Pancreas (tissue), 10 donors: ENCODE results near the gene NHERF2. TPM values are rescaled to one million over a fixed set of nuclear protein-coding genes. Genes with fewer than 3 reads are reported as not detected.
A peak's percentile ranks its signal among the peaks of the same experiment; 100 is the strongest.

ENCODE experiments used
- ATAC-seq, 4 donors: fragments of 200-7000 bp; cut with Tn5 transposase; one replicate each; pipeline versions ENCODE4 v1.8.0 to v1.9.1; 2020; ENCODE audit warnings: mild to moderate bottlenecking in 4 of 4, moderate library complexity in 4 of 4
- DNase-seq, 6 donors: peaks; one replicate each; pipeline ENCODE4 v3.0.0-alpha.2; 2020
- FAIRE-seq: peaks from 2 replicates; lab custom pipeline; 2012; peaks lifted over from hg19 to GRCh38; lab: Jason Lieb, UNC
- H3K27ac ChIP-seq, 4 donors: fragments of 200-600 bp; sonication (generic); 1 replicate in 3 of 4; 2 replicates in 1 of 4; pipeline versions ENCODE4 v1.5.0 to v1.8.0; 2020
- H3K27me3 ChIP-seq, 4 donors: fragments of 200-600 bp; one replicate each; pipeline ENCODE4 v1.8.0; 2021
- H3K36me3 ChIP-seq, 3 donors: fragments of 200-600 bp; sonication (generic) in 1 of 3; one replicate each; pipeline versions ENCODE4 v1.5.0 to v1.8.0; 2020 to 2021
- H3K4me1 ChIP-seq, 3 donors: fragments of 200-600 bp; one replicate each; pipeline ENCODE4 v1.8.0; 2021
- H3K4me3 ChIP-seq, 4 donors: fragments of 200-600 bp; sonication (generic) in 2 of 4; one replicate each; pipeline versions ENCODE4 v1.5.0 to v1.8.0; 2020 to 2021
- H3K9me3 ChIP-seq, 4 donors: fragments of 200-600 bp; one replicate each; pipeline ENCODE4 v1.8.0; 2021
- CTCF ChIP-seq, 4 donors: fragments of 200-600 bp; sonication (generic) in 3 of 4; IDR thresholded peaks; one replicate each; pipeline versions ENCODE4 v1.5.0 to v1.8.0; 2021; ENCODE audit warnings: antibody characterized with exemption in 4 of 4
- WGBS, 2 donors: extraction: QIAGEN DNeasy Blood & Tissue Kit; methylation state at CpG; one replicate each; pipeline ENCODE4 v1.1.7; 2013; 5-methylcytosine and 5-hydroxymethylcytosine counted together
- intact Hi-C, 3 donors: fragments of 100-400 bp; cut with DNase I; formaldehyde crosslinking; loops; one replicate each; pipeline versions ENCODE4 v1.11.1 to v1.14.2; 2022
- polyA plus RNA-seq, 2 donors: library from polyadenylated mRNA; stranded (reverse); fragments of 200-250 nt; gene quantifications; one replicate each; pipeline ENCODE4 v1.2.3, GENCODE V29; 2013
- total RNA-seq, 6 donors: library from RNA; stranded (reverse); fragmentation: NEBNext Ultra II Directional in 4 of 6; extraction: Animal tissue kit (Norgen Biotek cat#: 25700) in 4 of 6; gene quantifications; one replicate each; pipeline versions ENCODE4 v1.2.1 to v1.2.4, GENCODE V29; 2021 to 2023
- donor health status: healthy with polysubstance abuse.
- donor health status: DM: no; HTN: no; CAD: no; lungs with moderate emphysema.
- donor health status: DM: no; HTN: no; CAD: no.
- donor health status: control.
- donor health status: control.
- donor health status: Bipolar disorder and iron deficiency.
- donor health status: DM: yes; HTN: yes; CAD: no.
- donor health status: DM: no; HTN: no; CAD: no.
- donor health status: DM: no; HTN: no; CAD: no.
- donor health status: DM: yes; HTN: yes; CAD: no.

Gene NHERF2
- total and polyA plus RNA-seq, 8 donors, result 14.7 to 144 (median 26.3) TPM

GRCh38 chr16:2056681-2057407, 30.1 kb downstream of the NHERF2 start:
- FAIRE-seq, result no peak
- Histone ChIP-seq H3K27me3 (no peaks in the 10 kb centered on the region), H3K4me1 (no peaks in the 10 kb centered on the region), H3K27ac (no peak overlapping the region), H3K9me3 (no peaks in the 10 kb centered on the region), H3K36me3 (peaks cover 0 to 17% (median 8%) of the 10 kb centered on the region in 3 donors), H3K4me3 (no peak overlapping the region)
- WGBS, 2 donors, result 94 to 95% methylated on average over 19 of the region's 19 CpGs
- peak in 2 of 6 donors; percentile 21 to 64 for DNase-seq
- no peak for TF ChIP-seq CTCF (IDR thresholded peaks at IDR 0.05)
- ATAC-seq, result no peak
- intact Hi-C loops, result no loop called here

GRCh38 chr16:2057438-2057837, 30.7 kb downstream of the NHERF2 start:
- ATAC-seq, result no peak
- no peak overlapping the region for H3K27ac ChIP-seq
- FAIRE-seq, result no peak
- TF ChIP-seq CTCF (IDR thresholded peaks at IDR 0.05), result no peak
- no peaks in the 10 kb centered on the region for H3K27me3 ChIP-seq
- peak in 2 of 6 donors; percentile 18 to 55 for DNase-seq
- no peaks in the 10 kb centered on the region for H3K9me3 ChIP-seq
- 90 to 91% methylated on average over 9 to 10 of the region's 10 CpGs for WGBS, 2 donors
- intact Hi-C loops, result no loop called here
- no peak overlapping the region for H3K4me3 ChIP-seq
- peaks cover 0 to 21% (median 8%) of the 10 kb centered on the region in 3 donors for H3K36me3 ChIP-seq
- H3K4me1 ChIP-seq, result no peaks in the 10 kb centered on the region

GRCh38 chr16:2058420-2058819, 31.7 kb downstream of the NHERF2 start:
- FAIRE-seq (no peak), ATAC-seq (no peak), DNase-seq (peak in 2 of 6 donors; percentile 16 to 37)
- WGBS, 2 donors, result 87 to 89% methylated on average over 13 of the region's 13 CpGs
- Histone ChIP-seq H3K9me3 (no peaks in the 10 kb centered on the region), H3K36me3 (peaks cover 0 to 23% (median 8%) of the 10 kb centered on the region in 3 donors), H3K4me3 (no peak overlapping the region), H3K27me3 (no peaks in the 10 kb centered on the region), H3K4me1 (no peaks in the 10 kb centered on the region), H3K27ac (no peak overlapping the region)
- no peak for TF ChIP-seq CTCF (IDR thresholded peaks at IDR 0.05)
- intact Hi-C loops, result no loop called here

- DNase-seq, result peak in 1 of 6 donors; percentile 18
- Histone ChIP-seq H3K9me3 (no peaks in the 10 kb centered on the region), H3K36me3 (peaks cover 0 to 19% (median 8%) of the 10 kb centered on the region in 3 donors), H3K4me3 (no peak overlapping the region), H3K27me3 (no peaks in the 10 kb centered on the region), H3K4me1 (no peaks in the 10 kb centered on the region), H3K27ac (no peak overlapping the region)
- FAIRE-seq, result no peak
- intact Hi-C loops, result no loop called here
- TF ChIP-seq CTCF (IDR thresholded peaks at IDR 0.05), result no peak
- no peak for ATAC-seq
- WGBS, 2 donors, result 96 to 99% methylated on average over 10 of the region's 10 CpGs
Measured at GRCh38 chr16:2058872-2059271, 32.2 kb downstream of the NHERF2 start.

- no peak for TF ChIP-seq CTCF (IDR thresholded peaks at IDR 0.05)
- DNase-seq, result peak in 2 of 6 donors; percentile 17 to 67
- H3K36me3 ChIP-seq, result peaks cover 0 to 23% (median 8%) of the 10 kb centered on the region in 3 donors
- H3K27me3 ChIP-seq, result no peaks in the 10 kb centered on the region
- no peak for FAIRE-seq
- WGBS, 2 donors, result 86 to 93% methylated on average over 15 to 17 of the region's 17 CpGs
- H3K27ac ChIP-seq, result no peak overlapping the region
- ATAC-seq, result no peak
- no peak overlapping the region for H3K4me3 ChIP-seq
- intact Hi-C loops, result no loop called here
- H3K4me1 ChIP-seq, result no peaks in the 10 kb centered on the region
- no peaks in the 10 kb centered on the region for H3K9me3 ChIP-seq
Measured at GRCh38 chr16:2060346-2060745, 33.6 kb downstream of the NHERF2 start.
